ENCODE data around the gene EIF5AL1. TPM values are rescaled to one million over a fixed set of nuclear protein-coding genes. Genes with fewer than 3 reads are reported as not detected.

The EIF5AL1 gene
- total and polyA plus RNA-seq, 2 of the 8 experiments (the other 6 are each of a cell fraction or from before 2014, with no cell fraction given) = 1.7 to 2.2 TPM

DNA sequence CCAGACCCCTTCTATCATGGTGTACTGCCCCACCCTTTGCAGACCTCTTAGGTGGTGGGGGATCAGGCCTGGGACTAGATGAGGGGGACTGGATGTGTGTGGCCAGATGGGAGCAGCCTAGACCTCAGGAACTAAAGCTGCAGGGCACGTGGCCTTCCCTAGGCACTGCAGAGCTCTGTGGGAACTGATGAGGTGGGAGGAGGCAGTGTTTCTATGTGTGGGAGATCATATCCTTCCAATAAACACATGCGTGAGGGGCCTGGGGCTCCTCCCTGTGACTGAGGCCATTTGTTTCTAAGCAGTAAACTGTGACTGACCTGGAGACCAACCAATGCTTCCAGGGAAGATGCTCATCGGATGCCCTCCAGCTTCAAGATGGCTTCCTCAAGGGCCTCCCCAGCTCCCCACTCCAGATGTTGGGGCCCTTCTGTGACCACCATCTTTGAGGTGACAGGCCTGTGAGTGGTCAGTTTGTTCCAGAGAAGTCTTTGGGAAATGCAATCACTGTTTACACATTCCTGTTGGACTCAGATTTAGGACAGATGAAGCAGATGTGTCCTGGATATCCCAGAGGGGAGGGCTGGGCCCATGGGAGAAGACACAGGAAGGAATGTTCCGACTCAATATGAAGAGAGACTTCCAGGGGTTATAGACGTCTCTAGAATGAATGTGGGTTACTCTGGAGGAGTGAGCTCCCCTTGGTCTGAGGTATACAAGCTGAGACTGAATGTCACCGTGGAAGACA, 43.3 kb upstream of the EIF5AL1 start:
- Histone ChIP-seq H3K27me3 (replicated peaks in 1 of 4; ENCODE audit: control insufficient read depth in 3 of 4, extremely low read depth in 1 of 4, insufficient read depth in 3 of 4, low read length in 3 of 4) (no peaks in the 10 kb centered on the region), H3K79me1 (ENCODE audit: low read depth, low read length) (no peaks in the 10 kb centered on the region), H3K9me3 (ENCODE audit: insufficient read depth in 2 of 2, low read depth in 1 of 2, low read length in 1 of 2) (no peaks in the 10 kb centered on the region), H3K18ac (ENCODE audit: extremely low read depth, low read length) (no peak overlapping the region), H3K27ac (ENCODE audit: low read depth, low read length) (no peak overlapping the region), H2AFZ (ENCODE audit: low read length) (no peak overlapping the region), H3K4me2 (ENCODE audit: insufficient read depth in 1 of 2, low read depth in 2 of 2, low read length in 2 of 2) (no peak overlapping the region), H3K23me2 (ENCODE audit: low read depth, low read length) (no peaks in the 10 kb centered on the region), H4K20me1 (replicated peaks in 1 of 2; ENCODE audit: control insufficient read depth in 1 of 2, insufficient read depth in 2 of 2, low read length in 2 of 2) (no peaks in the 10 kb centered on the region), H3K36me3 (ENCODE audit: control insufficient read depth in 2 of 4, insufficient read depth in 4 of 4, low read length in 3 of 4) (no peaks in the 10 kb centered on the region), H4K5ac (ENCODE audit: insufficient read length, low read depth, low read length) (no peak overlapping the region), H4K8ac (ENCODE audit: extremely low read depth, insufficient read depth, low read length) (no peak overlapping the region), H2BK15ac (ENCODE audit: low read length) (no peak overlapping the region), H2BK5ac (ENCODE audit: low read depth, low read length) (no peak overlapping the region), H3K79me2 (ENCODE audit: control insufficient read depth in 1 of 2, insufficient read depth in 2 of 2, low read length in 2 of 2) (no peaks in the 10 kb centered on the region), H3K4me1 (replicated peaks in 1 of 4; ENCODE audit: control insufficient read depth in 3 of 4, insufficient read depth in 4 of 4, low read length in 3 of 4) (peaks cover 0 to 4% (median 0%) of the 10 kb centered on the region in 4 experiments; a peak in 1 of 7 replicates), H3K23ac (ENCODE audit: insufficient read length) (no peak overlapping the region), H2BK12ac (ENCODE audit: low read depth, low read length) (no peak overlapping the region), H4K91ac (replicated peaks; ENCODE audit: insufficient read length, low read length) (no peak overlapping the region), H2AK5ac (ENCODE audit: low read depth, low read length) (no peak overlapping the region), H3K14ac (ENCODE audit: insufficient read length) (no peak overlapping the region), H3K9ac (replicated peaks in 1 of 4; ENCODE audit: extremely low read depth in 1 of 4, low read depth in 3 of 4, low read length in 3 of 4) (no peak overlapping the region), H2BK20ac (ENCODE audit: low read length) (no peak overlapping the region), H2BK120ac (replicated peaks; ENCODE audit: low read depth, low read length) (no peak overlapping the region), H3K56ac (replicated peaks; ENCODE audit: insufficient read length, low read depth, low read length) (no peak overlapping the region), H3K4me3 (ENCODE audit: extremely low read depth in 1 of 4, insufficient read depth in 2 of 4, low read depth in 3 of 4, low read length in 4 of 4) (no peak overlapping the region), H3K4ac (replicated peaks; ENCODE audit: insufficient read length, low read depth, low read length) (no peak overlapping the region)
- no peak for FAIRE-seq
- TF ChIP-seq POLR2A (IDR thresholded peaks at IDR 0.05; ENCODE audit: control extremely low read depth in 1 of 2, low read depth in 2 of 2, low read length in 2 of 2) (no peak), CREB1 (IDR thresholded peaks at IDR 0.05) (no peak), SUZ12 (IDR thresholded peaks at IDR 0.05; ENCODE audit: low read length) (no peak), EGR1 (IDR thresholded peaks at IDR 0.05; ENCODE audit: borderline replicate concordance, low read depth, low read length) (no peak), EP300 (IDR thresholded peaks at IDR 0.05; ENCODE audit: borderline replicate concordance in 1 of 2, low read depth in 2 of 2, low read length in 2 of 2) (no peak)
- 88% methylated on average over 6 of the region's 6 CpGs; no CpG with 5 or more reads in 1 of the 2 experiments for WGBS, 2 experiments (ENCODE audit: extremely low coverage in 1 of 2, insufficient coverage in 1 of 2, insufficient read length in 1 of 2, insufficient replicate concordance in 2 of 2, low coverage in 1 of 2, low lambda C conversion rate in 2 of 2, missing lambda C conversion rate in 1 of 2)
- no peak for DNase-seq (ENCODE audit: low read depth in 1 of 2, low spot score in 2 of 2)
- ChIA-PET POLR2A (ENCODE audit: partially characterized antibody) (interaction anchor here (1.2 kb wide), 1 partner anchor 123 kb away, joined by 3 read pairs; no protein-coding TSS in a partner anchor), CTCF (ENCODE audit: partially characterized antibody) (interaction anchor here (0.6 to 8.0 kb wide), 29 partner anchors 7 to 1508 kb away, joined by 3 to 101 read pairs (median 5); no protein-coding TSS in a partner anchor)
